IPS-15b (cell line): ENCODE results near the gene MSI2.

Experiments used
- H3K27me3 ChIP-seq: one replicate; pipeline ENCODE4 v1.6.1; 2013; ENCODE audit warnings: low read length; ENCODE audit not compliant: control insufficient read depth, insufficient read depth
- H3K36me3 ChIP-seq: one replicate; pipeline ENCODE4 v1.6.1; 2013; ENCODE audit warnings: low read length; ENCODE audit not compliant: control insufficient read depth, insufficient read depth
- H3K4me1 ChIP-seq: one replicate; pipeline ENCODE4 v1.6.1; 2013; ENCODE audit warnings: mild to moderate bottlenecking, low read length; ENCODE audit not compliant: control insufficient read depth, insufficient read depth
- H3K4me3 ChIP-seq: one replicate; pipeline ENCODE4 v1.5.1; 2013; ENCODE audit warnings: low read depth, low read length
- H3K9ac ChIP-seq: one replicate; pipeline ENCODE4 v1.6.1; 2013; ENCODE audit warnings: low read depth, mild to moderate bottlenecking, low read length
- H3K9me3 ChIP-seq: one replicate; pipeline ENCODE4 v1.6.1; 2013; ENCODE audit warnings: mild to moderate bottlenecking, low read length; ENCODE audit not compliant: control insufficient read depth, insufficient read depth

MSI2 gene

DNA sequence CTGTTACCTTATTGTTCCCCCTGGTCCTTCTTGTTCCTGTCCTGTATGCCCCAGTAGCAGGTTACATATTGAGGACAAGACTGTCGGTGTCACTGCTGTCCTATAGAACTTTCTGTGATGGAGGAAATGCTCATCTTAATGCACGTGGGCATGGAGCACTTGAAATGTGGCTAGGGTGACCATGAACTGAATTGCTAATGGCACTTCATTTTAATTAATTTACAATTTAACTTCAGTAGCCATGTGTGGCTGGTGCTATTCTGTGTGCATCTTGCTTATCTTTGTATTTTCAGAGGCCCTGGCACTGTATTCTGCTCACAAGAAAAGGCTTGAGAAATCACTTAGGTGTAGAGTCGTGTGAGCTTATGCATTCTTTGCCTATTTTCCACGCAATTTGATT lies 125.2 kb downstream of the MSI2 start:
- peaks cover 4% of the 10 kb centered on the region for H3K4me1 ChIP-seq
- no peaks in the 10 kb centered on the region for H3K9me3 ChIP-seq
- H3K27me3 ChIP-seq, result no peaks in the 10 kb centered on the region
- no peaks in the 10 kb centered on the region for H3K36me3 ChIP-seq
- H3K9ac ChIP-seq, result no peak overlapping the region
- H3K4me3 ChIP-seq, result no peak overlapping the region

DNA sequence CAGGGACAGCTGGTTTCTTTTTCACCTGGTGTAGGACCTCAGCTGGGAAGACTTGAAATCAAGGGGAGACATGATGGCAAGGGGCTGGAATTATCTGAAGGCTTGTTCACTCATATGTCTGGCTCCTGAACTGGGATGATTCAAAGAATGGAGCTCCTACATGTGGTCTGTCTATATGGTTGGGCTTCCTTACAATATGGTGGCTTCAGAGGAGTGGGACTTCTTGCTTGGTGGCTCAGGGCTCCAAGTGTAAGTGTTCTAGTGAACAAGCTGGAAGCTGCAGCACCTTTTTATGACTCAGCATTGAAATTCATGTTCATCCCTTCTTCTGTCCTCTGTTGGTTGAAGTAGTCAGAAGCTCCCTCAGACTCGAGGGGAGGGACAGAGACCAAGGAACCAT lies 127.9 kb downstream of the MSI2 start:
- Histone ChIP-seq H3K27me3 (no peaks in the 10 kb centered on the region), H3K4me3 (no peak overlapping the region), H3K9me3 (no peaks in the 10 kb centered on the region), H3K36me3 (no peaks in the 10 kb centered on the region), H3K4me1 (peaks cover 4% of the 10 kb centered on the region), H3K9ac (no peak overlapping the region)

DNA sequence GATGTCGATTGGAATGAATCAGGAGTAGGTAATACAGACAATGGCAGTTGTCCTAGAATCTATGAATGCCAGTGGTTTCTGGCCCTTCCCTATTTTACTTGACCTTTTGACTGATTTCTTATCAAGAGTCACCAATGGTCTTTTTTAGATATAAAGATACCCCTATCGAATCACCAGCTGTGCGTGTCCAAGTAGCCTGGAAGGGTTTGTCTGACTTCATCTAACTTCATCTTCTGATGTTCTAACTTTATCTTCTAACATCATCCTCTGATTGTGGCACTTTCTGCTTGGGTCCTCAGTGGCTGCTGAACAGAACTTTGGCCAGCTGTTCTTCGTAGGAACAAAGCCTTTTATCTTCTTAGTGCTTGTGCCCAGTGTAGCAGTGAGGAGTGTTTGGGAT lies 129.7 kb downstream of the MSI2 start:
- H3K9me3 ChIP-seq, result no peaks in the 10 kb centered on the region
- H3K27me3 ChIP-seq, result no peaks in the 10 kb centered on the region
- no peak overlapping the region for H3K9ac ChIP-seq
- peaks cover 4% of the 10 kb centered on the region for H3K4me1 ChIP-seq
- no peak overlapping the region for H3K4me3 ChIP-seq
- no peaks in the 10 kb centered on the region for H3K36me3 ChIP-seq

DNA sequence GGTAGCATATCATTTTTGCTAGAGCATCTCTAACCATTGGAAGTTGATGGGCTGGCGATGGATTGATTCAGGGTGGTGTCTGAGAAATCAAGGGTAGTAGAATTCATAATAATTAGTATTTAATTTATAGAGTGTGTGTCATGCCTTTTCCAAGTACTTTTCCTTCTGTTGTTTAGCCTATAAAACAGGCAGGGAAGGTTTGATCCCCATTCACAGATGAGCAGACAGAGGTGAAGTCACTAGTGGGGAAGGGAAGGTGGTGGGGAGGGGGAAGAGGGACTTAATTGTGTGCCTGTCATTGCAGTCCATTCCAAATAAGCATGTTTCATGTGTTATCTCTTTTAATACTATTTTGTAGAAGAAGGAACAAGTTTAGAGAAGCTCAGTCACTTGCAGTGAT lies 131.3 kb downstream of the MSI2 start:
- Histone ChIP-seq H3K9me3 (no peaks in the 10 kb centered on the region), H3K4me1 (peaks cover 7% of the 10 kb centered on the region), H3K4me3 (no peak overlapping the region), H3K9ac (no peak overlapping the region), H3K27me3 (no peaks in the 10 kb centered on the region), H3K36me3 (no peaks in the 10 kb centered on the region)

DNA sequence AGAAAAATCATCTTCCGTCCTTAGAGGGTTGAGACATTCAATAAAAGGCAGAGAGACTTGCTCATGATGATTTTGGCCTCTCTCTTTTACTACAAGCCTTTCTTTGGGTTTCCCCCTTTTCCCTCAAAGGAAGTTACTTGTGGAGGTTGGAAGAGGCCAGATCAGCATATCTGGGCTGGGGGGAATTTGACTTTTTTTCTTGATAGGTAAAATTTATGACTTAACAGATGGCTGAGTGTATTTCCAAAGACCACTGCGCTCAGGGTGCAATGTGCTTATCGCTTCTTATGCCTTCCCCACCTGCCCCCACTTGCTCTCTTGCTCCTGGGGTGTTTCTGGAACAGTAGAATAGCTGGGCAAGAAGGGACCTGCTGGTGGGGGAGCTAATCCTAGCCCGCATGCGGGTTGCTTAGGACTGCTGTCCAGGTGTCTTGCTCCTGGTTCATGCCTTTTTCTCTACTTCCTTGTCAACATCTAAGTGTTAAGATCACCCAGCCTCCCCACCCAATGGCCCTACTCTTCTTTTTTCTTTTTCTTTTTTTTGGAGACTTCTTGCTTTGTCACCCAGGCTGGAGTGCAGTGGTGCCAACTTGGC lies 131.9 kb downstream of the MSI2 start:
- H3K4me1 ChIP-seq, result peaks cover 7% of the 10 kb centered on the region
- H3K27me3 ChIP-seq, result no peaks in the 10 kb centered on the region
- H3K4me3 ChIP-seq, result no peak overlapping the region
- no peak overlapping the region for H3K9ac ChIP-seq
- no peaks in the 10 kb centered on the region for H3K36me3 ChIP-seq
- no peaks in the 10 kb centered on the region for H3K9me3 ChIP-seq

DNA sequence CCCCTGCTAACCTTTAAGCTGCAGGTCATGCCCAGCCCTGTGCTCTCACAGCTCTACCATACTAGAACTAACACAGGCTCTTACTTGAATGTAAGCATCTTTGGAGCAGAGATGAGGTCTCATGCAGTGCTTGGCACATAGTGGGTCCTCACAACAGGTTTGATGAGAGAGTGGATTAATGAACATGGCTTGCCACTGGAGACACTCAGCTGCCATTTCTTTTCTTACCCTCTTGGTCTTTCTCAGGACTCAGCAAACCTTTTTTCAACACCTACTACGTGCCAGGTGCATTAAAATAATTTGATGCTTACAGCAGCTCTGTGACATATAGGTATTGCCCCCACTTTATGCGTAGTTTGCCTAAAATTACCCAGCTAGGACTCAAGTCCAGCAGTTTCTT lies 133.2 kb downstream of the MSI2 start:
- no peak overlapping the region for H3K4me3 ChIP-seq
- no peaks in the 10 kb centered on the region for H3K27me3 ChIP-seq
- H3K4me1 ChIP-seq, result peaks cover 7% of the 10 kb centered on the region
- H3K9me3 ChIP-seq, result no peaks in the 10 kb centered on the region
- H3K36me3 ChIP-seq, result no peaks in the 10 kb centered on the region
- H3K9ac ChIP-seq, result no peak overlapping the region

DNA sequence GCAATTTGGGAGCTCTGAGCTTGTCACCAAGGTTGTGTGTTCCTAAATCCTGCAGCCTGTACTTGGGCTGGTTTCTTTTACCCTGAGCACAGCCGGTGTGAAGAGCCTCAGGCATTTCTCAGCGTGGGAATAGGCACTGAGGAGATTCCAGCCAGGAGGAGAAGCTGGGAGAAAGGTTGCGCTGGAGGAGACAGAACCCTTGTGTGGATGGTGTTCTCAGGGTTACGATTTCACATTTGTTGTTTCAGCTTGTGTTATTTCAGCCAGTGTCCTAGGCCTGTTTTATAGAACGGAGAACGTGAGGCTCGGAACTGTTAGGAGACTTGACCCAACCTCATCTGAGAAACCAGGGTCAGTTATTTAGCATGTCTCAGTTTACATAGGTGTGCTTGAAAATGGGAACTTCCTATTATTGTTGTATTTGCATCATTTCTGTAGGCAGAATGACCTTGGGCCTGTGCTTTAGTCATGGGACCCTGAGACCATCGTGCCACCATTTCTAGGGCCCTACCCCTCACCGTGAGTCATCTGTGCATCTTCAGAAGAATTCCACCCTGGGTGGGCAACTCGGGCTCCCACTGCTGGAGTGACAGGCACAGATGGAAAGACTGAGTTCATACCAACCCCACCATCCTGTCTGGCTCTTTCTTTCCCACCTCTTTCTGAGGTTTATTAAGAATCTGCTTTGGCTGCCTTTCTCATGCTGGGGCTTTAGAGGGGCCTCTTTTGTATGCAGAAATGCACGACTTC lies 134.9 kb downstream of the MSI2 start:
- no peak overlapping the region for H3K9ac ChIP-seq
- no peaks in the 10 kb centered on the region for H3K9me3 ChIP-seq
- H3K36me3 ChIP-seq, result no peaks in the 10 kb centered on the region
- no peaks in the 10 kb centered on the region for H3K27me3 ChIP-seq
- H3K4me3 ChIP-seq, result no peak overlapping the region
- peaks cover 14% of the 10 kb centered on the region for H3K4me1 ChIP-seq

DNA sequence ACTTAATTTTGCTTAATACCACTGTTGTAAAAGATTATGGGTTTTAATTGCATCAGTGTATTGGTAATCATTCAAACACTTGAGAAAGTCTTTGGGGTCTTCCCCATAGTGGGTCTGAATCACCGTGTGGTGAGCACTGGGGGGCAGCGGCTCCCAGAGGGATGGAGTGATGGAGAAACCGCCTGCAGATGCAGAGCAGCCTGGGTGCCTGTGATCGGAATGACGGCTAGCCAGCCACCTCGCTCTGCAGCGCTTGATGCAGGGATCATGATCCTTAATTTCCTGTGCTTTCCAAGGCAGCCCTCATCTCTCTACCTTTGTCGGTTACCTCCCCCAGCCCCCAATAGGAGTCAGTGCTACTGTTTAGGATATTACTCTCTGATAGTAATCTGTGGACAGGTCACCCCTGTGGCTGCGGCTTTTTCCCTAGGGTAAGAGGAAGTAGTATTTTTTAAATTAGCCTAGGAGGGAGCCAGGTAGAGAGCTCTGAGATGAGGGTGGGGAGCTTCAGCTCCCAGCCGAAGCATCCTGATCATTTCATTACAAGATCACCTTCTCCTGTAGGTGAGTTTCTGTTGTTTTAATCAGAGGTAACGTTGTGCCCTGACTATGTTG lies 135.6 kb downstream of the MSI2 start:
- H3K4me3 ChIP-seq, result no peak overlapping the region
- no peaks in the 10 kb centered on the region for H3K9me3 ChIP-seq
- no peak overlapping the region for H3K9ac ChIP-seq
- H3K4me1 ChIP-seq, result peaks cover 18% of the 10 kb centered on the region
- no peaks in the 10 kb centered on the region for H3K27me3 ChIP-seq
- H3K36me3 ChIP-seq, result no peaks in the 10 kb centered on the region

DNA sequence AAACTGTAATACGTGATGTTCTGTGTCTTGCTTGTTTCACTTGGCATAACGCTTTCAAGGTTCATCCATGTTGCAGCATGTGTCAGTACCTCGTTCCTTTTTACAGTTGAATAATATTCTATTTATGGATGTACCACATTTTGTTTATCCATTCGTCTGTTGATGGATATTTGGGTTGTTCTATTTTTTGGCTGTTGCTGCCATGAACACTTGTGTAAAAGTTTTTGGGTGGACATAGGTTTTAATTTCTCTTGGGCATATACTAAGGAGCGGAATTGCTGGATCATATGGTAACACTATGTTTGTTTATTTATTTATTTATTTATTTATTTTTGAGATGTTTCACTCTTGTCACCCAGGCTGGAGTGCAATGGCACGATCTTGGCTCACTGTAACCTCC lies 137.0 kb downstream of the MSI2 start:
- Histone ChIP-seq H3K27me3 (no peaks in the 10 kb centered on the region), H3K36me3 (no peaks in the 10 kb centered on the region), H3K4me3 (no peak overlapping the region), H3K9me3 (no peaks in the 10 kb centered on the region), H3K4me1 (peaks cover 18% of the 10 kb centered on the region), H3K9ac (no peak overlapping the region)

DNA sequence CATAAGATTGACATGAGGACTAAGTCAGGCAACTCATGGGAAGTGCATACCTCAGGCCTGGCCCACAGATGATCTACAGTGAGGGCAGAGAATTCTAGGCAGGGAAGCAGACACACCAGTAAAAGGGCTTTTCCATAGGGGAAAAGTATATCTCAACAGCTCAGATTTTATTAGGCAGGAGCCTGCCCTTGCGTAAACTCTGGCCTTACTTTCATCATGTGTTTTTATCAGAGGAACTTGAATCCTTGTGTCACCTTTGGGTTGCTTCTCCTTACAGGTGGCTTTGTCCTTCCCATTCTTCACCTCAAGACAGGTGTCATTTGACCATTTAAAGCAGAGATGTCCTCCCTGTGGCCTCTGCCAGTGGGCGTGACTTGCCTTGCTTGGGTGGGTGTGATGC lies 138.1 kb downstream of the MSI2 start:
- H3K4me3 ChIP-seq, result no peak overlapping the region
- H3K9me3 ChIP-seq, result no peaks in the 10 kb centered on the region
- no peaks in the 10 kb centered on the region for H3K36me3 ChIP-seq
- H3K27me3 ChIP-seq, result no peaks in the 10 kb centered on the region
- peaks cover 18% of the 10 kb centered on the region for H3K4me1 ChIP-seq
- no peak overlapping the region for H3K9ac ChIP-seq

DNA sequence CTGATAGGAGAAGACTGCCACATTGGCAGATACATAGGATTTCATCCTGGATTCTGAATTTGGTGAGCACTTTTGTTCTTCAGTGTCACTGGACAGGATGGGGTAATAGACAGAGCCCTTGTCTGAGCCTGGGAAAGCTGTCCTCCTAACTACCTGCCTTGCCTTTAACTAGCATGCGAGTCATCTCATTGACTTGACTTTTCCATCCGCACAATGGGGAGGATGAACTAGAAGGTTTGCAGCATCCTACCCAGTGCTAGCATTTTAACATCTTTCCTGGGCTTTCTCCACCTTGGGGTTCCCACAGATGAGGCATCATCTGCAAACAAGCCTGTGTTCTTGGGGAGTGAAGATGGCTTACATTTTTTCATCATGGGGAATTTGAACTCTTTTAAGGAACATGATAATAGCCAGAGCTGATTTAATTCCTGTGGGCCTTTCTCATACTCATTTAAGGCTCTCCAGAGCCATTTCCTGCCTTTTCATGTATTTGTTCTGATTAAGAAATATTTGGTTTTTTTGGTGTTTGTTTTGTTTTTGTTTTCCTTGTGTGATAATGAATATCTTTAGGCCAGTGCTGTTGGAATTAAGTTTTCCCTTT lies 139.5 kb downstream of the MSI2 start:
- peaks cover 16% of the 10 kb centered on the region for H3K4me1 ChIP-seq
- H3K27me3 ChIP-seq, result no peaks in the 10 kb centered on the region
- no peaks in the 10 kb centered on the region for H3K36me3 ChIP-seq
- H3K9me3 ChIP-seq, result no peaks in the 10 kb centered on the region
- H3K4me3 ChIP-seq, result no peak overlapping the region
- no peak overlapping the region for H3K9ac ChIP-seq

DNA sequence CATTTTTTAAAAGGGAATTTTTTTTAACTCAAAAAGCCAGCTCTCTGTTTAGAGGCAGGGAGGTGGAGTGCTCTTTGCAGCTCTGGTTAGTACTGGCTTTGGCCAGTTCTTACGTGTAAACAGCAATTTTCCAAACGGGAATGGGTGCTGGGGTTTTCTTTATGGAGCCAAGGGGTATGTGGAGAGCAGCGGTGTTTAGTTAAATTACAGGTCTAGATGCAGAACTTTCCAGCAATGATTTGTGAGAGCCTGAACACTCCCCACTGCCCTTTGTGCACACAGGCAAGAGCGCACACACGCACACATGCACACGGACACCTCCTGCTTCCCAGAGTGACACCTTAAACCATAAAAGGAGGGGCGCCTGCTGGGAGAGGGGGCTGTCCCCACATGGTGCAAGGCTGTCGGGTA lies 140.2 kb downstream of the MSI2 start:
- no peaks in the 10 kb centered on the region for H3K9me3 ChIP-seq
- peaks cover 14% of the 10 kb centered on the region for H3K4me1 ChIP-seq
- H3K36me3 ChIP-seq, result no peaks in the 10 kb centered on the region
- H3K27me3 ChIP-seq, result no peaks in the 10 kb centered on the region
- no peak overlapping the region for H3K4me3 ChIP-seq
- H3K9ac ChIP-seq, result no peak overlapping the region
